GM21381 (cell line): ENCODE data around the gene UGCG.
"Not testable (repeated sequence)": the region's sequence is repeated elsewhere in the genome, so short reads cannot be mapped to it uniquely, and the experiment has no call there.

Experiments
- ATAC-seq: cut with Tn5 transposase; IDR thresholded peaks from one replicate; pipeline ENCODE4 v1.9.1; 2021; ENCODE audit warnings: mild to moderate bottlenecking, moderate library complexity; ENCODE audit not compliant: unreplicated experiment

Gene UGCG

GRCh38 chr9:111890334-111890733, 6.3 kb upstream of the UGCG start:
- no peak for ATAC-seq

- not testable (repeated sequence) for ATAC-seq
Observed at GRCh38 chr9:111890867-111891266, 5.7 kb upstream of the UGCG start.

DNA sequence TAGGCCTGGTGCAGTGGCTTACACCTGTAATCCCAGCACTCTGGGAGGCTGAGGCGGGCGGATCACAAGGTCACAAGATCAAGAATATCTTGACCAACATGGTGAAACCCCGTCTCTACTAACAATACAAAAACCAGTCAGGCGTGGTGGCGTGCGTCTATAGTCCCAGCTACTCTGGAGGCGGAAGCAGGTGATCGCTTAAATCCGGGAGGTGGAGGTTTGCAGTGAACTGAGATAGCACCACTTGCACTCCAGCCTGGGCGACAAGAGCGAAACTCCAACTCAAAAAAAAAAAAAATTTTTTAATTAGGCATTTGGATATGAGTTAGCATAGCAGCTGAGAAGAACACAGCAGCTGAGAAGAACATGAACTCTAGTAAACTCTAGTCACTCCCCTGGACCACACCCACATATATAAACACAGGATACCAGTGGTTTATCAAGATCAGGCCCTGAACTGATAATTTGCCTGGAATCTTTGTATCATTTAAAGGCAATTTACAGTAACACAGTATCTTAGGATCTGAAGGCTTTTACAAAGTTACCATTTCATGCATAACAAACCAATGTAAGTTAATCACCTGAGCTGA, 4.6 kb upstream of the UGCG start:
- peak; percentile 32 for ATAC-seq

DNA sequence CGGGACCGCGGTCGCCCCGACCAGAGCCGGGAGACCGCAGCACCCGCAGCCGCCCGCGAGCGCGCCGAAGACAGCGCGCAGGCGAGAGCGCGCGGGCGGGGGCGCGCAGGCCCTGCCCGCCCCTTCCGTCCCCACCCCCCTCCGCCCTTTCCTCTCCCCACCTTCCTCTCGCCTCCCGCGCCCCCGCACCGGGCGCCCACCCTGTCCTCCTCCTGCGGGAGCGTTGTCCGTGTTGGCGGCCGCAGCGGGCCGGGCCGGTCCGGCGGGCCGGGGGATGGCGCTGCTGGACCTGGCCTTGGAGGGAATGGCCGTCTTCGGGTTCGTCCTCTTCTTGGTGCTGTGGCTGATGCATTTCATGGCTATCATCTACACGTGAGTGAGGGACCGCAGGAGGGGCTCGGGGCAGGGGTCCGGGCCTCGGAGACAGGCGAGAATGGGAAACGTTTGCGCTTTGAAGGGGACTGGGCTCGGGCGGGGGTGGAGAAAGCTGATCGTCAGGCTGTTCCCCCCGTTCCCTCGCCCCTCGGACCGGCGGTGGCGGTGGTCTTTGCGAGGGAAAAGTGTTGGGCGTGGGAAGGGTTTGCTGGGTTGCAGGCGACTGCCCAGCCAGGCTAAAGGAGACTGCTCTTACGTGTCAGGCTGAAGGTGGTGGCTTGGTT, 457 bp downstream of the UGCG start:
- peak; percentile 39 for ATAC-seq

GRCh38 chr9:111897601-111898137, 1.1 kb downstream of the UGCG start:
- ATAC-seq: no peak

DNA sequence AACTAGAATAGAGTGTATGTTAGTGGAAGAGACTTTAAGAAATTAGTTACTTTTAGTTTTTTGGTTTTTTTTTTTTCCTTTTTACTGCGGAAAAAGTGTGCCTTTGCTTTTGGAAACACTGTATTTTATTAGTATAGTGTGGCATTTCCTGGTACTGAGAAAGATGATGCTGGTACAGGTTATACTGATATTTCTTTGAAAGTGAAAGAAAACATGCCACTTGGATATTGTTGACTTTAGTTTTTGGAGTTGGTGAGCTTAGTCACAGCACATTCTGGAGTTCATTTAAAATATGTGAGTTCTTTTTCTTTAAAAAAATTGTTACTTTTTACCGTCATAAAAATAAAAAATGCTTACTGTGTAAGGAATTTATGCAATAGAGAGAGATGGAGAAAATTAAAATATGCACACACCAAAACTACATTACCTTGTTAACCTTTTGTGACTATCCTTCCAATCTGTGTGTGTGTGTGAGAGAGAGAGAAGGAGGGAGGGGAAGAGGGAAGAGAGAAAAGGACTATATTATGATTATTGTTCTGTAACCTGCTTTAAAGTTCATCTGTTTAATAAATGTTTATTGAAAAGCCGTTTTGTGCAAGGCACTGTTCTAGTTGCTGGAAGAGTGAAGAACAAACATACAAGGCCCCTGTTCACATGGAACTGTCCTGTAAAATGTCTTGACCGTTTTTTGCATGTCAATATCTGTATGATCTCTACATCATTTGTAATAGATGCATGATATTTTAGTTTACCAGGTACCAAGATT, 1.9 kb downstream of the UGCG start:
- ATAC-seq: no peak

GRCh38 chr9:111900151-111900857, 3.7 kb downstream of the UGCG start:
- no peak for ATAC-seq

- ATAC-seq: no peak
Observed at GRCh38 chr9:111900858-111901612, 4.4 kb downstream of the UGCG start.

GRCh38 chr9:111902391-111903139, 6.0 kb downstream of the UGCG start:
- no peak for ATAC-seq

GRCh38 chr9:111903535-111903934, 6.9 kb downstream of the UGCG start:
- not testable (repeated sequence) for ATAC-seq

- no peak for ATAC-seq
Observed at GRCh38 chr9:111904026-111904425, 7.4 kb downstream of the UGCG start.

- ATAC-seq: no peak
Observed at GRCh38 chr9:111904891-111905291, 8.3 kb downstream of the UGCG start.

DNA sequence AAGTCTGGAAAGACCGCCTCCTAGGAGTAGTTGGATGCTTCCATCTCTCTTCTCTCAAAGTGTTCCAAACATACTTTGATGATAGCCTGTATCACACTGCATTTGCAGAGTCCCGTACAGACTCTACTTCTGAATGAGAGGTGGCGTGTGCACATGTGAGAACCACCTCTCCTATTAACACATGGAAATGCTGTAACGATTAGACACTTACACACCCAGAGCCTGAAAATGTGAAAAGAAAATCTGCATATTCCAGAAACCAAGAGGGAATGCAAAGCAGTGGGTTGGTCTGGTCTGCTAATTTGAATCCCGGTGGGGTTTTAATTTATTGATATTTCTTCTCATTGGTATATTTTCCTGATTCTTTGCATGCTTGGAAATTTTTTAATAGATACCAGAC, 10.5 kb downstream of the UGCG start:
- ATAC-seq: no peak

DNA sequence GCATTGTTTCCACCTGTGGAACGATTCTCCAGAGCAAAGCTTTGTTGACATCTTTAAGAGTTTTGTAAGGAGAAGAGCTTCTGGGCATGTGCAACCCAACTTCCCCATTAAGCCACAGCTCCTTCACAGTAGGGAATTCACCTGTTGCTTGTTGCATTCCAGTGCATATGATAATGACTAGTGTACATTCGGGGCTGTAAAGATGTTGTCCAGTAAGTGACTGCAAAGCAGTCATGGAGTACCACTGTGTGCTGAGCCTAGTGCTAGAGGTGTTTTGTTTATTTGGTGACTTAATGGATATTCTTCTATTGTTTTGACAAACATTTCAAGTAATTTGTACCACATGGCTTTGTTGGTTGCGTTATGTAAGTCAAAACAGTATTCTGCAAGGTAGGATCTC, 12.8 kb downstream of the UGCG start:
- peak; percentile 45 for ATAC-seq

DNA sequence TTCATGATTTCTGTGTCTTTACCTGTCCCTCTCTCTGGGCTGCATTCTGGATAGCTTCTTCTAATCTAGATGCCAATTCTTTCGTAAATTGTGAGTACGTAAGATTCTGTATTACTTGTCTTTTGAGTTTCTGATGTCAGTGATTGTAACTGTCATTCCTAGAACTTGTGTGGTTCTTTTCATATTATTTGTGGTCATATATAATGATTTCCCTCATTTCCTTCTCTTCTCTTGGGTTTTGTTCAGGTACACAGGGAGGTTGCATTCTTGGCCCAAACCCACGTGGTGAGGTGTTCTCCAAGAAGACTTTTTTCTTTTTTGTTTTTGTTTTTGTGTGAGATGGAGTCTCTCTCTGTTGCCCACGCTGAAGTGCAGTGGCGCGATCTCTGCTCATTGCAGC, 13.8 kb downstream of the UGCG start:
- no peak for ATAC-seq

- ATAC-seq: no peak
Observed at GRCh38 chr9:111913159-111913558, 16.5 kb downstream of the UGCG start.

DNA sequence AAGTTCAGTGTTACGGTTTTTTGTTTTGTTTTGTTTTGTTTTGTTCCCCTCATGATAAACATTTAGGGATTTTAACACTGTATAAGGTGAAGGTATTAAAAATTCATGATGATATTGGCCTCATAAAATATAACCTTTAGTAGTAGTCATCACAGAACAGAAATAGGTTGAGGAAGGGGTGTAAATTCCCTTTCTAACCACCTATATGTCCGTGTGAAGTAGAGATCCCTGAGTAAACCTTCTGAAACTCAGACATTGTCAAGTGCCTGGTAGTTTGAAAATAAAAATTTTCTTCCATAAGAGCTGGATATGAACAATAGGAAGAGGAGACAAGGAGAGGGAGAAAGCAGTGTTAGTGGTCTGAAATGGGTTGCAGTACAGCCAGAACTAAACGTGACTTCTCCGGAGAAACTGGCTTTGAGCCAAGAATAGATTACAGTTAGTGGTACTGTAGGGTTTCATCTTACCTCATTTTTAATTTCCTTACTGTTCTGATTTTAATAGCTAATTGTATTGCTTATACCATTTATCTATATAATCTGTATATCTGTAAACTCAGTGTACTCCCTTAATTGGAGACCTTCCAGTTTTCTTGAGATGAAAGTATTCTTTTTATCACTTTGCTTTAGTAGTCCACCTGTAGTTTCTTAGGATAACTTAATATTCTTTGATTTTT, 18.3 kb downstream of the UGCG start:
- ATAC-seq: no peak

DNA sequence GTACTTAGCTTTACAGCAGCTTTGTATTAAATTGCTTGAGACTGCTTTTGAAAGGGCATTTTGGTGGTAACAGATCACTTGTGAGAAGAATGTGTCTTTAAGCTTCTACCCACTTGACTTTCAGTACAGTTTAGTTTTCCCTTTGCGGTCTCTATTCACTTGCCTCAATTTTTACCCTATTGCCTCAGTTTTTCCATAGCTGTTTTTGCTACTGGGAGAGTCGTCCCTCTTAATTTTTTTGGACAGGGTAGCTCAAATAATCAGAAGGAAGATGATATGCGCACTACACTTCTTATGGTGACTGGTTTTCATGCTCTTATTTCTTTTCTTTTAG, 18.8 kb downstream of the UGCG start:
- no peak for ATAC-seq

- ATAC-seq: peak; percentile 50
Observed at GRCh38 chr9:111916234-111916645, 19.6 kb downstream of the UGCG start.
